Endodermal cell (in vitro differentiated cells): ENCODE measurements around the gene SAMD8. TPM values are rescaled to one million over a fixed set of nuclear protein-coding genes. Genes with fewer than 3 reads are reported as not detected.

Source experiments
- DNase-seq: peaks from one replicate; pipeline ENCODE4 v3.0.0-alpha.2; 2017
- H3K27ac ChIP-seq: 2 replicates; pipeline ENCODE4 v1.5.1; 2013; ENCODE audit warnings: mild to moderate bottlenecking, low read depth, low read length, moderate library complexity
- H3K27me3 ChIP-seq: 2 replicates; pipeline ENCODE4 v1.6.1; 2013; ENCODE audit warnings: mild to moderate bottlenecking, low read length, moderate library complexity; ENCODE audit not compliant: insufficient read depth, control insufficient read depth, poor library complexity, severe bottlenecking
- H3K36me3 ChIP-seq: 2 replicates; pipeline ENCODE4 v1.7.0; 2013; ENCODE audit warnings: mild to moderate bottlenecking, low read length, moderate library complexity; ENCODE audit not compliant: control insufficient read depth, insufficient read depth
- H3K4me1 ChIP-seq: one replicate; pipeline ENCODE4 v1.7.0; 2013; ENCODE audit warnings: low read length; ENCODE audit not compliant: control insufficient read depth, insufficient read depth
- H3K4me3 ChIP-seq: 2 replicates; pipeline ENCODE4 v1.5.1; 2013; ENCODE audit warnings: mild to moderate bottlenecking, low read length, moderate library complexity
- H3K9ac ChIP-seq: 2 replicates; pipeline ENCODE4 v1.6.1; 2013; ENCODE audit warnings: mild to moderate bottlenecking, low read length, moderate library complexity; ENCODE audit not compliant: poor library complexity, severe bottlenecking; ENCODE audit errors: extremely low read depth
- H3K9me3 ChIP-seq: 2 replicates; pipeline ENCODE4 v1.6.1; 2013; ENCODE audit warnings: mild to moderate bottlenecking, low read length, moderate library complexity; ENCODE audit not compliant: control insufficient read depth
- H3K27ac Mint-ChIP-seq: 2 replicates; pipeline ENCODE4 v1.8.0; 2020; ENCODE audit warnings: mixed read lengths
- H3K27me3 Mint-ChIP-seq: 2 replicates; pipeline ENCODE4 v1.8.0; 2021; ENCODE audit warnings: mild to moderate bottlenecking, mixed read lengths; ENCODE audit not compliant: insufficient read depth
- H3K36me3 Mint-ChIP-seq: 2 replicates; pipeline ENCODE4 v1.8.0; 2020; ENCODE audit warnings: low read depth, mixed read lengths
- H3K4me1 Mint-ChIP-seq: 2 replicates; pipeline ENCODE4 v1.8.0; 2020; ENCODE audit warnings: mixed read lengths
- H3K4me3 Mint-ChIP-seq: 2 replicates; pipeline ENCODE4 v1.8.0; 2020; ENCODE audit warnings: mild to moderate bottlenecking, moderate library complexity, mixed read lengths
- H3K9me3 Mint-ChIP-seq: 2 replicates; pipeline ENCODE4 v1.8.0; 2020; ENCODE audit warnings: mild to moderate bottlenecking, mixed read lengths
- WGBS, 2 experiments: methylation state at CpG; one replicate each; pipeline versions ENCODE4 v1.1.5 to v1.1.7; 2013; ENCODE audit warnings: missing lambda C conversion rate in 2 of 2, mixed read lengths in 1 of 2; ENCODE audit not compliant: insufficient coverage in 1 of 2, insufficient read length in 1 of 2; 5-methylcytosine and 5-hydroxymethylcytosine counted together
- long read RNA-seq, 4 experiments: library from polyadenylated mRNA in 2 of 4; library from RNA in 1 of 4; library from capped mRNA in 1 of 4; stranded (forward) in 3 of 4; unstranded in 1 of 4; transcript quantifications; one replicate each; pipeline ENCODE4 v2.0.0, GENCODE V29; 2020 to 2021; ENCODE audit warnings: inconsistent platforms in 1 of 4
- polyA plus RNA-seq, 2 experiments: library from polyadenylated mRNA; stranded (reverse); fragments of 50-300 nt; gene quantifications; one replicate each; pipeline ENCODE4 v1.2.3, GENCODE V29; 2013
- total RNA-seq, 2 donors: library from RNA; stranded (reverse); fragmentation: NEBNext Ultra II Directional in 1 of 2; extraction: Animal tissue kit (Norgen Biotek cat#: 25700) in 1 of 2; gene quantifications; 2 replicates in 1 of 2; 3 replicates in 1 of 2; pipeline ENCODE4 v1.2.1, GENCODE V29; 2021
- TF ChIP-seq, protein P1 (sequence below): fragments of 200-600 bp; sonication (generic); conservative IDR thresholded peaks from 2 replicates; pipeline ENCODE4 v1.5.0; 2021; ENCODE audit warnings: antibody characterized with exemption, mild to moderate bottlenecking

The SAMD8 gene
- 10 to 100 TPM; 25.9 to 31.7 TPM for total RNA-seq
- polyA plus RNA-seq (2013, experiment 1 of 2), result 18.8 TPM
- 18.5 TPM for polyA plus RNA-seq (2013, experiment 2 of 2)
- long read RNA-seq, experiment 1, partial matches to known transcripts, result 1 of 10 reads
- long read RNA-seq, experiment 1, other reads (novel, unspliced or antisense), result 8 of 10 reads
- long read RNA-seq, experiment 2, transcript SAMD8-202 (6 exons, 1,654 nt), result major isoform, 9 of 43 reads
- long read RNA-seq, experiment 2, partial matches to known transcripts, result 6 of 43 reads
- long read RNA-seq, experiment 2, other reads (novel, unspliced or antisense), result 28 of 43 reads
- long read RNA-seq, experiment 3, transcript SAMD8-202 (6 exons, 1,654 nt), result major isoform, 16 of 35 reads
- long read RNA-seq, experiment 3, partial matches to known transcripts, result 1 of 35 reads
- long read RNA-seq, experiment 3, other reads (novel, unspliced or antisense), result 18 of 35 reads
- long read RNA-seq, experiment 4, partial matches to known transcripts, result 0 of 6 reads
- long read RNA-seq, experiment 4, other reads (novel, unspliced or antisense), result 3 of 6 reads

- Histone ChIP-seq H3K36me3 (no peaks in the 10 kb centered on the region), H3K4me1 (peaks cover 3% of the 10 kb centered on the region), H3K27ac (peak within 1 kb of the TSS; percentile 93), H3K4me3 (peak within 1 kb of the TSS; percentile 96), H3K9me3 (no peaks in the 10 kb centered on the region), H3K27me3 (no peaks in the 10 kb centered on the region), H3K9ac (peak within 1 kb of the TSS; percentile 72)
- peaks cover 36% of the 10 kb centered on the region for H3K4me1 Mint-ChIP-seq
- TF ChIP-seq, protein P1, sequence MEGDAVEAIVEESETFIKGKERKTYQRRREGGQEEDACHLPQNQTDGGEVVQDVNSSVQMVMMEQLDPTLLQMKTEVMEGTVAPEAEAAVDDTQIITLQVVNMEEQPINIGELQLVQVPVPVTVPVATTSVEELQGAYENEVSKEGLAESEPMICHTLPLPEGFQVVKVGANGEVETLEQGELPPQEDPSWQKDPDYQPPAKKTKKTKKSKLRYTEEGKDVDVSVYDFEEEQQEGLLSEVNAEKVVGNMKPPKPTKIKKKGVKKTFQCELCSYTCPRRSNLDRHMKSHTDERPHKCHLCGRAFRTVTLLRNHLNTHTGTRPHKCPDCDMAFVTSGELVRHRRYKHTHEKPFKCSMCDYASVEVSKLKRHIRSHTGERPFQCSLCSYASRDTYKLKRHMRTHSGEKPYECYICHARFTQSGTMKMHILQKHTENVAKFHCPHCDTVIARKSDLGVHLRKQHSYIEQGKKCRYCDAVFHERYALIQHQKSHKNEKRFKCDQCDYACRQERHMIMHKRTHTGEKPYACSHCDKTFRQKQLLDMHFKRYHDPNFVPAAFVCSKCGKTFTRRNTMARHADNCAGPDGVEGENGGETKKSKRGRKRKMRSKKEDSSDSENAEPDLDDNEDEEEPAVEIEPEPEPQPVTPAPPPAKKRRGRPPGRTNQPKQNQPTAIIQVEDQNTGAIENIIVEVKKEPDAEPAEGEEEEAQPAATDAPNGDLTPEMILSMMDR, result peak; percentile 62
- peak; percentile 99 for DNase-seq
- 0% methylated on average over 12 to 61 of the region's 61 CpGs for WGBS, 2 experiments
- peak within 1 kb of the TSS; percentile 97 for H3K27ac Mint-ChIP-seq
- H3K9me3 Mint-ChIP-seq, result no peaks in the 10 kb centered on the region
- H3K36me3 Mint-ChIP-seq, result peaks cover 3% of the 10 kb centered on the region
- H3K27me3 Mint-ChIP-seq, result no peaks in the 10 kb centered on the region
- peak within 1 kb of the TSS; percentile 97 for H3K4me3 Mint-ChIP-seq
Observed at GRCh38 chr10:75111365-75111906, at the start of gene SAMD8. TSS of gene SAMD8 (plus strand) at chr10:75111656. CDS start at chr10:75150529, 38,873 bp downstream.

- TF ChIP-seq, protein P1, result no peak
- H3K4me3 Mint-ChIP-seq, result no peak overlapping the region
- no peak for DNase-seq
- H3K4me1 Mint-ChIP-seq, result peaks cover 12% of the 10 kb centered on the region
- no peak overlapping the region for H3K27ac Mint-ChIP-seq
- H3K9me3 Mint-ChIP-seq, result peaks cover 4% of the 10 kb centered on the region
- no peak overlapping the region for H3K9ac ChIP-seq
- peaks cover 4% of the 10 kb centered on the region for H3K9me3 ChIP-seq
- no peaks in the 10 kb centered on the region for H3K36me3 ChIP-seq
- H3K27me3 Mint-ChIP-seq, result peaks cover 86% of the 10 kb centered on the region
- peaks cover 13% of the 10 kb centered on the region for H3K4me1 ChIP-seq
- H3K27me3 ChIP-seq, result peaks cover 48% of the 10 kb centered on the region
- 93 to 94% methylated on average over 10 to 15 of the region's 15 CpGs for whole genome bisulfite sequencing, 2 experiments
- H3K27ac ChIP-seq, result no peak overlapping the region
- H3K4me3 ChIP-seq, result no peak overlapping the region
- no peaks in the 10 kb centered on the region for H3K36me3 Mint-ChIP-seq
Observed at GRCh38 chr10:75061709-75062505, 49.5 kb upstream of the SAMD8 start.
